ENCODE data around the gene KDM2B. TPM values are rescaled to one million over a fixed set of nuclear protein-coding genes. Genes with fewer than 3 reads are reported as not detected.
A peak's percentile ranks its signal among the peaks of the same experiment; 100 is the strongest.

Gene KDM2B
- total and polyA plus RNA-seq, 2 donors (not counting 1 experiment from before 2014, with no cell fraction given): 108 to 126 TPM

- POLR2A ChIA-PET: no interaction called here
- 100% methylated on average over 13 of the region's 13 CpGs for WGBS (ENCODE audit: insufficient coverage)
- no peak for DNase-seq
- Mint-ChIP-seq H3K9me3 (ENCODE audit: insufficient read depth) (no peaks in the 10 kb centered on the region), H3K27me3 (no peaks in the 10 kb centered on the region), H3K27ac (no peak overlapping the region), H3K4me3 (peak overlapping the region; percentile 37), H3K4me1 (peaks cover 57% of the 10 kb centered on the region)
- Histone ChIP-seq H3K9ac (ENCODE audit: low read length) (no peak overlapping the region), H3K36me3 (replicated peaks in 1 of 2; ENCODE audit: control extremely low read depth in 1 of 2, control insufficient read depth in 1 of 2, extremely low read depth in 1 of 2, insufficient read depth in 2 of 2, low read length in 1 of 2) (peaks cover 0 to 23% of the 10 kb centered on the region in 2 experiments), H3K4me1 (ENCODE audit: control insufficient read depth in 2 of 2, insufficient read depth in 2 of 2, low read length in 2 of 2) (peaks cover 26 to 53% of the 10 kb centered on the region in 2 donors), H3K4me3 (ENCODE audit: control extremely low read depth in 1 of 5, extremely low read depth in 1 of 5, insufficient read depth in 1 of 5, low read depth in 2 of 5, low read length in 4 of 5) (no peak overlapping the region), H3K4me2 (replicated peaks; ENCODE audit: low read depth, low read length, poor library complexity, severe bottlenecking) (no peak overlapping the region), H4K20me1 (ENCODE audit: control insufficient read depth, insufficient read depth, low read length, poor library complexity, severe bottlenecking) (peaks cover 70% of the 10 kb centered on the region), H3K9me3 (ENCODE audit: control extremely low read depth in 1 of 3, control insufficient read depth in 2 of 3, insufficient read depth in 1 of 3, low read length in 2 of 3) (no peaks in the 10 kb centered on the region), H3K27ac (ENCODE audit: low read length in 2 of 2) (peak overlapping the region in 1 of 2 donors; percentile 17), H3K79me2 (ENCODE audit: control insufficient read depth, insufficient read depth, low read length) (peaks cover 56% of the 10 kb centered on the region), H3K27me3 (replicated peaks in 1 of 4; ENCODE audit: control extremely low read depth in 1 of 4, control insufficient read depth in 3 of 4, insufficient read depth in 4 of 4, low read length in 3 of 4) (no peaks in the 10 kb centered on the region), H2AFZ (ENCODE audit: insufficient read depth, low read depth, low read length, poor library complexity, severe bottlenecking) (no peak overlapping the region)
- no peak for TF ChIP-seq EZH2 (IDR thresholded peaks at IDR 0.05; ENCODE audit: borderline replicate concordance, insufficient read depth, low read depth, low read length, poor library complexity, severe bottlenecking)
- TF ChIP-seq CTCF (IDR thresholded peaks at IDR 0.05): no peak
- no peak for ATAC-seq (ENCODE audit: low read depth)
- intact Hi-C loops (cut with micrococcal nuclease): no loop called here
- CTCF ChIA-PET: interaction anchor here (0.8 to 2.4 kb wide), 6 partner anchors 15 to 203 kb away, joined by 3 to 10 read pairs (median 3); no protein-coding TSS in a partner anchor
Observed at GRCh38 chr12:121464331-121464730, 116.5 kb downstream of the KDM2B start.

GRCh38 chr12:121461048-121461447, 119.8 kb downstream of the KDM2B start:
- TF ChIP-seq EZH2 (IDR thresholded peaks at IDR 0.05; ENCODE audit: borderline replicate concordance, insufficient read depth, low read depth, low read length, poor library complexity, severe bottlenecking): no peak
- no peak for TF ChIP-seq CTCF (IDR thresholded peaks at IDR 0.05)
- no peak for ATAC-seq (ENCODE audit: low read depth)
- no peak for DNase-seq
- Histone ChIP-seq H3K79me2 (ENCODE audit: control insufficient read depth, insufficient read depth, low read length) (peaks cover 88% of the 10 kb centered on the region), H3K36me3 (replicated peaks in 1 of 2; ENCODE audit: control extremely low read depth in 1 of 2, control insufficient read depth in 1 of 2, extremely low read depth in 1 of 2, insufficient read depth in 2 of 2, low read length in 1 of 2) (peaks cover 0 to 31% of the 10 kb centered on the region in 2 experiments), H3K4me1 (ENCODE audit: control insufficient read depth in 2 of 2, insufficient read depth in 2 of 2, low read length in 2 of 2) (peaks cover 20 to 47% of the 10 kb centered on the region in 2 donors), H3K4me3 (ENCODE audit: control extremely low read depth in 1 of 5, extremely low read depth in 1 of 5, insufficient read depth in 1 of 5, low read depth in 2 of 5, low read length in 4 of 5) (no peak overlapping the region), H3K4me2 (replicated peaks; ENCODE audit: low read depth, low read length, poor library complexity, severe bottlenecking) (no peak overlapping the region), H3K9me3 (ENCODE audit: control extremely low read depth in 1 of 3, control insufficient read depth in 2 of 3, insufficient read depth in 1 of 3, low read length in 2 of 3) (no peaks in the 10 kb centered on the region), H3K9ac (ENCODE audit: low read length) (no peak overlapping the region), H2AFZ (ENCODE audit: insufficient read depth, low read depth, low read length, poor library complexity, severe bottlenecking) (no peak overlapping the region), H3K27ac (ENCODE audit: low read length in 2 of 2) (no peak overlapping the region), H4K20me1 (ENCODE audit: control insufficient read depth, insufficient read depth, low read length, poor library complexity, severe bottlenecking) (peaks cover 100% of the 10 kb centered on the region), H3K27me3 (replicated peaks in 1 of 4; ENCODE audit: control extremely low read depth in 1 of 4, control insufficient read depth in 3 of 4, insufficient read depth in 4 of 4, low read length in 3 of 4) (no peaks in the 10 kb centered on the region)
- H3K27ac Mint-ChIP-seq: peak overlapping the region; percentile 42
- ChIA-PET CTCF (interaction anchor here (0.6 to 2.1 kb wide), 4 partner anchors 15 to 1693 kb away, joined by 3 to 14 read pairs (median 4); no protein-coding TSS in a partner anchor), POLR2A (no interaction called here)
- H3K9me3 Mint-ChIP-seq (ENCODE audit: insufficient read depth): no peaks in the 10 kb centered on the region
- H3K4me3 Mint-ChIP-seq: no peak overlapping the region
- no peaks in the 10 kb centered on the region for H3K27me3 Mint-ChIP-seq
- WGBS (ENCODE audit: insufficient coverage): 72% methylated on average over 5 of the region's 5 CpGs
- peaks cover 55% of the 10 kb centered on the region for H3K4me1 Mint-ChIP-seq
- intact Hi-C loops (cut with micrococcal nuclease): no loop called here
